ENCODE measurements around the gene NHERF2. TPM values are rescaled to one million over a fixed set of nuclear protein-coding genes. Genes with fewer than 3 reads are reported as not detected.
A peak's percentile ranks its signal among the peaks of the same experiment; 100 is the strongest.

Gene NHERF2
- total and polyA plus RNA-seq, 9 of the 15 experiments (the other 6 are each of a cell fraction or from before 2014, with no cell fraction given), result 0.15 to 42.0 (median 12.5) TPM

DNA sequence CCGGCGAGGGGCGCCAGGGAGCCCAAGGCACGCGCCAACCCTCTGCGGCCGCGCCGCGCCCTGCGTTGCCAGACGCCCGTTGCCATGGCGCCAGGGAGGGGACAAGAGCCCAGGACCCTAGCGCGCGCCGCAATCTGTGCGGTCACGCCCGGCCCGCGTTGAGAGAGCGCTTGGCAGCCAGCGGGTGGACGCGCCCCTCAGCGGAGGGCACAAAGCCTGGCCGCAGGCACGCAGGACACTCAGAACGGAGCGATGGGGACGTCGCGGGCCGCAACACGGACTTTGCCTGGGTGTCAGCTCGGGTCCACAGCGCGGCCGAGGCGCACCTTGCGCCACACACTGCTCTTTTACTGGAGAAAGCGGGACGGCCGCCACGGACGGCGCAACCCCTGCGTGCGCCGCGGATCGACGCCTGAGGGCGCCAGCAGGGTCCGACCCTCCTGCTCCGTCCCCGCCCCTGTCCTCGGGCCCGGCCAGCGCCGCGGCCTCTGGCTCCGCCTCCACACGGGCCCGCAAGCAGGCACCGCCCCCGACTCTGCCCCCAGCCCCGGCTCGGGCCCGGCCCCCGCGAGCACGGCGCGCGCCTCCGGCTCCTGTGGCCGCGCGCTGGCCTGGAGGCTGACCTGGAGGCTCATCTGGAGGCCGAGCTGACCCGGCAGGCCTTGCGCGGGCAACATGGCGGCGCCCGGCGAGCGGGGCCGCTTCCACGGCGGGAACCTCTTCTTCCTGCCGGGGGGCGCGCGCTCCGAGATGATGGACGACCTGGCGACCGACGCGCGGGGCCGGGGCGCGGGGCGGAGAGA, 43.0 kb upstream of the NHERF2 start, which contains the start of gene GFER (continued):
- TF ChIP-seq EWSR1 (IDR thresholded peaks at IDR 0.05; ENCODE audit: borderline replicate concordance, low read depth, partially characterized antibody) (no peak), NR3C1 (CRISPR knock-in tag; IDR thresholded peaks at IDR 0.05) (no peak), FOS (IDR thresholded peaks at IDR 0.05; ENCODE audit: extremely low read depth, insufficient read length) (no peak), SAFB (IDR thresholded peaks at IDR 0.05; ENCODE audit: borderline replicate concordance, low read depth, low read length) (peak; percentile 70), HNRNPUL1 (IDR thresholded peaks at IDR 0.05; ENCODE audit: low read length) (no peak), PURB (CRISPR knock-in tag; IDR thresholded peaks at IDR 0.05; ENCODE audit: low read depth) (no peak), HMGN3 (IDR thresholded peaks at IDR 0.05; ENCODE audit: borderline replicate concordance, extremely low read depth, insufficient read length, low read depth, low read length) (peak; percentile 93), ZNF583 (CRISPR knock-in tag; IDR thresholded peaks at IDR 0.05) (peak; percentile 79; the same call in 1 of the 2 replicates), MIER1 (IDR thresholded peaks at IDR 0.05; ENCODE audit: low read depth) (no peak), NELFE (IDR thresholded peaks at IDR 0.05; ENCODE audit: insufficient read depth, insufficient read length) (no peak), ZNF253 (CRISPR knock-in tag; conservative IDR thresholded peaks at IDR 0.05) (no peak), BRD9 (IDR thresholded peaks at IDR 0.05; ENCODE audit: low read depth, partially characterized antibody) (no peak), C11orf30 (IDR thresholded peaks at IDR 0.05; ENCODE audit: low read depth) (peak; percentile 61; the same call in 1 of the 2 replicates)
- TF ChIP-seq, protein P1, sequence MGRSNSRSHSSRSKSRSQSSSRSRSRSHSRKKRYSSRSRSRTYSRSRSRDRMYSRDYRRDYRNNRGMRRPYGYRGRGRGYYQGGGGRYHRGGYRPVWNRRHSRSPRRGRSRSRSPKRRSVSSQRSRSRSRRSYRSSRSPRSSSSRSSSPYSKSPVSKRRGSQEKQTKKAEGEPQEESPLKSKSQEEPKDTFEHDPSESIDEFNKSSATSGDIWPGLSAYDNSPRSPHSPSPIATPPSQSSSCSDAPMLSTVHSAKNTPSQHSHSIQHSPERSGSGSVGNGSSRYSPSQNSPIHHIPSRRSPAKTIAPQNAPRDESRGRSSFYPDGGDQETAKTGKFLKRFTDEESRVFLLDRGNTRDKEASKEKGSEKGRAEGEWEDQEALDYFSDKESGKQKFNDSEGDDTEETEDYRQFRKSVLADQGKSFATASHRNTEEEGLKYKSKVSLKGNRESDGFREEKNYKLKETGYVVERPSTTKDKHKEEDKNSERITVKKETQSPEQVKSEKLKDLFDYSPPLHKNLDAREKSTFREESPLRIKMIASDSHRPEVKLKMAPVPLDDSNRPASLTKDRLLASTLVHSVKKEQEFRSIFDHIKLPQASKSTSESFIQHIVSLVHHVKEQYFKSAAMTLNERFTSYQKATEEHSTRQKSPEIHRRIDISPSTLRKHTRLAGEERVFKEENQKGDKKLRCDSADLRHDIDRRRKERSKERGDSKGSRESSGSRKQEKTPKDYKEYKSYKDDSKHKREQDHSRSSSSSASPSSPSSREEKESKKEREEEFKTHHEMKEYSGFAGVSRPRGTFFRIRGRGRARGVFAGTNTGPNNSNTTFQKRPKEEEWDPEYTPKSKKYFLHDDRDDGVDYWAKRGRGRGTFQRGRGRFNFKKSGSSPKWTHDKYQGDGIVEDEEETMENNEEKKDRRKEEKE (IDR thresholded peaks at IDR 0.05; ENCODE audit: borderline replicate concordance in 1 of 2, control insufficient read depth in 1 of 2, low read depth in 2 of 2, low read length in 1 of 2), result peak in 1 of 2 experiments; percentile 88; a peak in 2 of 4 replicates
- TF ChIP-seq, protein P2, sequence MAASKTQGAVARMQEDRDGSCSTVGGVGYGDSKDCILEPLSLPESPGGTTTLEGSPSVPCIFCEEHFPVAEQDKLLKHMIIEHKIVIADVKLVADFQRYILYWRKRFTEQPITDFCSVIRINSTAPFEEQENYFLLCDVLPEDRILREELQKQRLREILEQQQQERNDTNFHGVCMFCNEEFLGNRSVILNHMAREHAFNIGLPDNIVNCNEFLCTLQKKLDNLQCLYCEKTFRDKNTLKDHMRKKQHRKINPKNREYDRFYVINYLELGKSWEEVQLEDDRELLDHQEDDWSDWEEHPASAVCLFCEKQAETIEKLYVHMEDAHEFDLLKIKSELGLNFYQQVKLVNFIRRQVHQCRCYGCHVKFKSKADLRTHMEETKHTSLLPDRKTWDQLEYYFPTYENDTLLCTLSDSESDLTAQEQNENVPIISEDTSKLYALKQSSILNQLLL (CRISPR knock-in tag; IDR thresholded peaks at IDR 0.05; ENCODE audit: borderline replicate concordance), result no peak
- TF ChIP-seq, protein P3, sequence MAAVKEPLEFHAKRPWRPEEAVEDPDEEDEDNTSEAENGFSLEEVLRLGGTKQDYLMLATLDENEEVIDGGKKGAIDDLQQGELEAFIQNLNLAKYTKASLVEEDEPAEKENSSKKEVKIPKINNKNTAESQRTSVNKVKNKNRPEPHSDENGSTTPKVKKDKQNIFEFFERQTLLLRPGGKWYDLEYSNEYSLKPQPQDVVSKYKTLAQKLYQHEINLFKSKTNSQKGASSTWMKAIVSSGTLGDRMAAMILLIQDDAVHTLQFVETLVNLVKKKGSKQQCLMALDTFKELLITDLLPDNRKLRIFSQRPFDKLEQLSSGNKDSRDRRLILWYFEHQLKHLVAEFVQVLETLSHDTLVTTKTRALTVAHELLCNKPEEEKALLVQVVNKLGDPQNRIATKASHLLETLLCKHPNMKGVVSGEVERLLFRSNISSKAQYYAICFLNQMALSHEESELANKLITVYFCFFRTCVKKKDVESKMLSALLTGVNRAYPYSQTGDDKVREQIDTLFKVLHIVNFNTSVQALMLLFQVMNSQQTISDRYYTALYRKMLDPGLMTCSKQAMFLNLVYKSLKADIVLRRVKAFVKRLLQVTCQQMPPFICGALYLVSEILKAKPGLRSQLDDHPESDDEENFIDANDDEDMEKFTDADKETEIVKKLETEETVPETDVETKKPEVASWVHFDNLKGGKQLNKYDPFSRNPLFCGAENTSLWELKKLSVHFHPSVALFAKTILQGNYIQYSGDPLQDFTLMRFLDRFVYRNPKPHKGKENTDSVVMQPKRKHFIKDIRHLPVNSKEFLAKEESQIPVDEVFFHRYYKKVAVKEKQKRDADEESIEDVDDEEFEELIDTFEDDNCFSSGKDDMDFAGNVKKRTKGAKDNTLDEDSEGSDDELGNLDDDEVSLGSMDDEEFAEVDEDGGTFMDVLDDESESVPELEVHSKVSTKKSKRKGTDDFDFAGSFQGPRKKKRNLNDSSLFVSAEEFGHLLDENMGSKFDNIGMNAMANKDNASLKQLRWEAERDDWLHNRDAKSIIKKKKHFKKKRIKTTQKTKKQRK (IDR thresholded peaks at IDR 0.05; ENCODE audit: borderline replicate concordance, low read depth, low read length), result no peak
- TF ChIP-seq, protein P4, sequence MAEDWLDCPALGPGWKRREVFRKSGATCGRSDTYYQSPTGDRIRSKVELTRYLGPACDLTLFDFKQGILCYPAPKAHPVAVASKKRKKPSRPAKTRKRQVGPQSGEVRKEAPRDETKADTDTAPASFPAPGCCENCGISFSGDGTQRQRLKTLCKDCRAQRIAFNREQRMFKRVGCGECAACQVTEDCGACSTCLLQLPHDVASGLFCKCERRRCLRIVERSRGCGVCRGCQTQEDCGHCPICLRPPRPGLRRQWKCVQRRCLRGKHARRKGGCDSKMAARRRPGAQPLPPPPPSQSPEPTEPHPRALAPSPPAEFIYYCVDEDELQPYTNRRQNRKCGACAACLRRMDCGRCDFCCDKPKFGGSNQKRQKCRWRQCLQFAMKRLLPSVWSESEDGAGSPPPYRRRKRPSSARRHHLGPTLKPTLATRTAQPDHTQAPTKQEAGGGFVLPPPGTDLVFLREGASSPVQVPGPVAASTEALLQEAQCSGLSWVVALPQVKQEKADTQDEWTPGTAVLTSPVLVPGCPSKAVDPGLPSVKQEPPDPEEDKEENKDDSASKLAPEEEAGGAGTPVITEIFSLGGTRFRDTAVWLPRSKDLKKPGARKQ (CRISPR knock-in tag; IDR thresholded peaks at IDR 0.05), result no peak

Measured in K562 (cell line).